ENCODE measurements around the gene GDF2.

GDF2 gene

GRCh38 chr10:47298715-47299114 is 23.5 kb upstream of the GDF2 start:
- TF ChIP-seq POLR2A (IDR thresholded peaks at IDR 0.05; ENCODE audit: low read length) (no peak), GATA1 (IDR thresholded peaks at IDR 0.05; ENCODE audit: low read depth, low read length) (no peak)
- DNase-seq = no peak

- no peak for DNase-seq
These were observed 22.4 kb upstream of the GDF2 start, which contains the start of gene GDF10 for GRCh38 chr10:47299611-47300428. TSS of gene GDF10 (plus strand) at chr10:47300197. CDS start at chr10:47300652, 455 bp downstream.

GRCh38 chr10:47300429-47300931 is 21.8 kb upstream of the GDF2 start:
- no peak for DNase-seq
- TF ChIP-seq GATA1 (IDR thresholded peaks at IDR 0.05; ENCODE audit: low read depth, low read length) = no peak
- TF ChIP-seq POLR2A (IDR thresholded peaks at IDR 0.05; ENCODE audit: low read length) = no peak

More at GRCh38 chr10:47299611-47300428, 22.4 kb upstream of the GDF2 start, which contains the start of gene GDF10:
- no peak for TF ChIP-seq GATA1 (IDR thresholded peaks at IDR 0.05; ENCODE audit: low read depth, low read length)
- no peak for TF ChIP-seq POLR2A (IDR thresholded peaks at IDR 0.05; ENCODE audit: low read length)

- TF ChIP-seq GATA1 (IDR thresholded peaks at IDR 0.05; ENCODE audit: low read depth, low read length) = no peak
- TF ChIP-seq POLR2A (IDR thresholded peaks at IDR 0.05; ENCODE audit: low read length) = no peak
These were observed 20.4 kb upstream of the GDF2 start for GRCh38 chr10:47301833-47302232.

GRCh38 chr10:47303105-47303504 is 19.1 kb upstream of the GDF2 start:
- DNase-seq = no peak
- TF ChIP-seq POLR2A (IDR thresholded peaks at IDR 0.05; ENCODE audit: low read length) = no peak
- no peak for TF ChIP-seq GATA1 (IDR thresholded peaks at IDR 0.05; ENCODE audit: low read depth, low read length)

More at GRCh38 chr10:47301833-47302232, 20.4 kb upstream of the GDF2 start:
- DNase-seq = no peak

- TF ChIP-seq POLR2A (IDR thresholded peaks at IDR 0.05; ENCODE audit: low read length) (no peak), GATA1 (IDR thresholded peaks at IDR 0.05; ENCODE audit: low read depth, low read length) (no peak)
- no peak for DNase-seq
These were observed 18.4 kb upstream of the GDF2 start for GRCh38 chr10:47303866-47304265.

- DNase-seq = no peak
- TF ChIP-seq GATA1 (IDR thresholded peaks at IDR 0.05; ENCODE audit: low read depth, low read length) (no peak), POLR2A (IDR thresholded peaks at IDR 0.05; ENCODE audit: low read length) (no peak)
These were observed 16.7 kb upstream of the GDF2 start for GRCh38 chr10:47305566-47305965.

- TF ChIP-seq POLR2A (IDR thresholded peaks at IDR 0.05; ENCODE audit: low read length) (no peak), GATA1 (IDR thresholded peaks at IDR 0.05; ENCODE audit: low read depth, low read length) (no peak)
- peak; percentile 33 to 51 for DNase-seq
These were observed 15.7 kb upstream of the GDF2 start for GRCh38 chr10:47306387-47307210.

GRCh38 chr10:47307381-47307780 is 14.9 kb upstream of the GDF2 start:
- TF ChIP-seq GATA1 (IDR thresholded peaks at IDR 0.05; ENCODE audit: low read depth, low read length) (no peak), POLR2A (IDR thresholded peaks at IDR 0.05; ENCODE audit: low read length) (no peak)
- DNase-seq = no peak

GRCh38 chr10:47308775-47309174 is 13.5 kb upstream of the GDF2 start:
- DNase-seq = no peak
- no peak for TF ChIP-seq GATA1 (IDR thresholded peaks at IDR 0.05; ENCODE audit: low read depth, low read length)
- TF ChIP-seq POLR2A (IDR thresholded peaks at IDR 0.05; ENCODE audit: low read length) = no peak

GRCh38 chr10:47309408-47310089 is 12.7 kb upstream of the GDF2 start:
- peak in 1 of 2 experiments; percentile 5 for DNase-seq
- TF ChIP-seq GATA1 (IDR thresholded peaks at IDR 0.05; ENCODE audit: low read depth, low read length) (no peak), POLR2A (IDR thresholded peaks at IDR 0.05; ENCODE audit: low read length) (no peak)

- TF ChIP-seq GATA1 (IDR thresholded peaks at IDR 0.05; ENCODE audit: low read depth, low read length) = no peak
- no peak for TF ChIP-seq POLR2A (IDR thresholded peaks at IDR 0.05; ENCODE audit: low read length)
These were observed 12.2 kb upstream of the GDF2 start for GRCh38 chr10:47310090-47310505.

GRCh38 chr10:47311193-47311931 is 10.9 kb upstream of the GDF2 start:
- TF ChIP-seq POLR2A (IDR thresholded peaks at IDR 0.05; ENCODE audit: low read length) = no peak
- TF ChIP-seq GATA1 (IDR thresholded peaks at IDR 0.05; ENCODE audit: low read depth, low read length) = no peak
- DNase-seq = no peak

More at GRCh38 chr10:47310090-47310505, 12.2 kb upstream of the GDF2 start:
- no peak for DNase-seq
